Fibroblast of peridontal ligament (primary cell): Measurements from ENCODE around the gene PMEPA1.

Source experiments
- DNase-seq: peaks from one replicate; pipeline ENCODE4 v3.0.0-alpha.2; 2010; ENCODE audit errors: extremely low read depth

Gene PMEPA1

DNA sequence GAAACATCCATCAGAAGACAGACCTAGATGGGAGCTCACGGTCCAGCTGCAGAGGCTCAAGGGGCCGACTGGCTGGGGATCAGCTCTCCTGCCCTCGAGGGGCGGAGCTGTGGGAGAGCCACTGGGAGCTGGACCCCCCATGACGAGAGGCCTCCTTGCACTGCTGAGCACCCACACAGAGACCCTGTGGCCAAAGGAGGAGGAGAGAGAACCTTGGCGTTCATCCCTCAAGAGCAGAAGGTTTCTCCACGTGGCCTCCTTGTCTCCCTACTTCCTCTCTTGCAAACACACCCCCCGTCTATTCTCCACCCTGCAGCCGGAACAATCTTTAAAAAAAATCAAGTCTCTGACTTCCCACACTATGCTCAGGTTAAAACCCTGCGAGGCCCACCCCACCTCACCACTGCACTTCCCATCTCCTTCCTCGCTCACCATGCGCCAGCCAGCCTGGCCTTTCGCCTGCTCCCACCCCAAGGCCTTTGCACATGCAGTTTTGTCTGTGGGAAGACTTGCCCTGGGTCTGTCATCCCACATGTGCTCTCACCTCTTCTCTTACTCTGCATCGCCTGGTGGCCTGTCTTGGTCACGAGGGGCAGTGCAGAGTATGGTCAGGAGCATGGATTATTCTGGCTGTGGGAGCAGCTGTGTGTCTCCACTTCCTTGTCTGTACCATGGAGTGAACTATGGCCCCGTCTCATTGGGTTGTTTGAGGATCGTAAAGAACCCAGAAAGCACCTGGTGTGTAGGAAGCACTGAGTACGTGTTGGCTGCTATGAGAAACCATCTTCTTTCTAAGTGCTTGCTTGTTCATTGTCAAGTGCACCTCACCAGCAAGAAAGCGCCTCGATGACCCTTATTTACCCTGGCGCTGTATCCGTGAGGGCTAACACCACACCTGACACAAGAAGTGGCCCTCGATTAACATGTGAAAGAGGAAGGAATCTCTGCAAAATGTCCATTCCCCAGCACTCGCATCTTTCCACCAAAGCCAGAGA, 32.9 kb downstream of the PMEPA1 start:
- no peak for DNase-seq

DNA sequence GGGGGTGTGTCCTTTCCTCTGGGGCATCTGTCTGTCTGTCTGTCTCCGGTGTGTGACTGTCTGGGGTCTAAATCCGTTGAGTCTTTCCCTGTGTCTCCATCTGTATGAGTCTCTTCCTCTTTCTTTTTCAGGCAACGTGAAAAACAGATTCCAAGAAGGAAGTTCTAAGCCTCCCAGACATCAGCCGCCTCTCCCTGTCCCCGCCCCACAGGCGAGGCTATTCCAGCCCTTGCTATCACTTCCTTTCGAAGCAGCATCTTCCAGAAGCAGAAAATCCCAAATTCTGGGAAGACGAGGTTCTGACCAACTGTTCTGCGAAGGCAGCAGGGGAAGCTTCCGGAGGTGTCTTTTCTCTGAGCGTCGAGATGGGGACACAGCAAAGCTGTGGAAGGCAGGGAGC, 34.0 kb downstream of the PMEPA1 start:
- no peak for DNase-seq

DNA sequence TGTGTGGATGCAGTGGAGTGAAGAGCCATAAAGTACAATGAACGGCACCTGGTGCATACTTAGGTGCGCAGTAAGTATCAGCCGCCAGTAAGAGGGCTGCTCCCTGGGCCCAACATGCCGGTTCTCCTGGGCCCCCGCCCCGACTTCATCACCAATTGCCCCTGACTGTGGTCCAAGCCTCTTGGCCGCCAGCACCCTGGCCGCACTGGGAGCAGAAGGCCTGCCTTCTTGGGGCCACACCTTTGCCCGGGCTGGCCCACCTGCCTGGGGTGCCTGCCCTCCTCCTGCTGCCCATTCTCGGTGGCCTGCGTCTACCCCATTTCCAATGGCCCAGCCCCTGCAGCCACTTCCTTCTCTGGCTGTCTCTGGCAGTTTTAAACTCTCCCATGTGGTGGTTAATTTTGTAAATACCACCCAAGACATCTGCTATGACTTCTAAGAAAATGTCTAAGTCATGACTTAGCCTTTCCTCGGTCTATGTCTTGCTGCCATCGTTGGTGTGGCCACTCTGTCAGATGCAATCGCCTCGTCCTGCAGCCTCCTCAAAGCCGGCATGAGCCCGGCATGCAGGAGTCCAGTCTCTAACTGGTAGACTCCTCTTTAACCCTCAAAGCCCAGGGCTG, 36.8 kb downstream of the PMEPA1 start:
- no peak for DNase-seq

DNA sequence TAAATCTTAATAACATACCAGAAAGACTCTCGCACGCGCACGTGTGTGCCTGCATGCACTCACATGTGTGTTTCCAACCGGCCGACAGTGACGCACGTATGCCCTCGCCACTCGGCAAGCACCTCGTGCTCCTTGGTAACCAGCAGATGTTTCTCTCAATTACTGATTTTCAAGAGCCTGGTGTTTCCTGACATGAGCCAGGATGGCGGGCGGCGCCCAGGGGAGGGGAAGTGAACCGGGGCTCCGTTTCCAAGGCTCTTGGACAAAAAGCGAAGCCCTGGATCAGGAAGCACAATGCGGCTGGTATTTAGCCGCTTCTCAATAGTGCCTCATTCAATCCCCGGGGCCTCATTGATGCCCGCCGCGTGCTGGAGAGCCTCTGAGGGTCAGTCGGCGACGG, 37.7 kb downstream of the PMEPA1 start:
- DNase-seq: no peak

DNA sequence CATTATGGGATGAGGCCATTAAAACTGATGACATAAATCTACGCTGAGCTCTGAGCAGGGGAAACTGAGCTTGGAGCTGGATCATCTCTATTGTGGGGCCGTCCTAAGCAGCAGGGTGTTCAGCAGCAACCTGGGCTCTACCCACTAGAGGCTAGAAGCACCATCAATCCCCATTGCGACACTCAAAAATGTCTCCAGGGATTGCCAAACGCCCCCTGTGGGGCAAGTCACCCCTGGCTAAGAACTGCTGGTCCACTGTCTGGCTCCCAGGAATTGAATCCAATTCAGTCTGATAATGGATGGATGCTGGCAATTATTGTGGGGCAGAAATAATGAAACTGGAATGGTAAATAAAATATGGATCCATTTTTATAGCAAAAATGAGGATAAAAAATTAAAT, 38.2 kb downstream of the PMEPA1 start:
- no peak for DNase-seq

DNA sequence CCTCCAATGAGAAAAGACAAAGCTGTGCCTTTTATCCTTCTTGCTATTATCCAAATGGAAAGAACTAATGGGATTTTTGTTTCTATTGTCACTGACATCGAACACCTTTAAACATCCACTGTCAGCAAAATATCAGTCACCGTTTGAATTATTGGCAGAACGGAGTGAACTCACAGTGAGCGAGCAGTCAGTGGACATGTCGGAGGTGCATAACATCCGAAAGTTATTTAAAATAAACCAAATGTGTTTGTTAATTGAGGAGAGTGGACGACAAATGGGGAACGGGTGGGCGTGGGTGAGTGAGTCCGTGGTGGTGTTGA, 38.8 kb downstream of the PMEPA1 start:
- no peak for DNase-seq

DNA sequence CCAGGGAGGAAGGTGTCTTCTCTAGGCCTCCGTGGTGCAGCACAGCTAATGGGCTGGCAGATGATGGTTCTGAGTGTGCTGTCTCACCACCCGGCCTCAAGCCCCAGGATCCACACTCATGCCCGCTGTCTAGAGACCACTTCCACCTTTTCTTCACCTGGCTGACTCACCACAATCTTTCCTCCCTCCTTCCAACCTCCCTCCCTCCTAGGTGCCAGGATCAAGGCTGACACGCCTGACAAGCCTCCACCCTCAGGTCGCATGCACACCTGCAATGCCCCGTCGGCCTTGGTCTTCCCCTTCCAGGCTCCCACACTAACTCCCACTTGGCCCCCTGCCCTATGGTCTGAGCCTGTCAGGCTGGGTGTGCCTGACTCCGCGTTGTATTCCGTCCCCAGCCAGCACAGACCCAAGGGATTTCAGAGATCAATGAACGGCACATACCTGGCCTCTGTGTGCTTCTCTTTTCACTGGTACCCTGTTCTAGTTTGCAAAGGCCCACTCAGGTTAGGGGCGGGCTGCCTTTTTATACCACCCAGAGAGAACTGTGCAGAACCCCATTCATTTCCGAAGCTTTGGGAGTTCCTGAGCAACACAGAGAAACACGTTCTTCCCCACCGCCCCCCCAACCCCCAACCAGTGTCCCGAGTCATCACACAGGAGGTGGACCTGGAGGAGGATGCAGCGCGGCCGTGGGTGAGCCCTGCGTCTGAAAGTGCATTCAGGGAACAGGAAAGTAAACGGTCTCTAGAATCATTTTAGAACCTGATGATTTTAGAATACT, 39.3 kb downstream of the PMEPA1 start:
- DNase-seq: no peak

DNA sequence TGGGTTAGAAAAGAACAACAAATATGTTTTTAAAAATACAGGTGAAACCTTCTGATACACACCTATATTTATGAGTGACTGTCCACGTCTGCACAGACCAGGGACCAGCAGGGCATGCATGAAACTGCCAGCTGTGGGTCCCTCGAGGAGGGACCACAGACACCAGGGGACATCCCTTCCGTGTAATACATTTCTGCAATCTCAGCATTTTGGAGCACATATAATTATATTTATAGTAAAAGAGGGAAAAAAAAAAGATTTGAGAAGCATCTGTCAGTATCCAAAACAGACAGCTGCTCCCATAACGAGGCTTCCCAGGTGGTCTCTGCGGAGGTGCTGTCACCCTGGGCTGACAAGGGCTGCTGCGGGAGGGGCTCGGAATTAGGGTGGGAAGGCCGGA, 40.2 kb downstream of the PMEPA1 start:
- no peak for DNase-seq

DNA sequence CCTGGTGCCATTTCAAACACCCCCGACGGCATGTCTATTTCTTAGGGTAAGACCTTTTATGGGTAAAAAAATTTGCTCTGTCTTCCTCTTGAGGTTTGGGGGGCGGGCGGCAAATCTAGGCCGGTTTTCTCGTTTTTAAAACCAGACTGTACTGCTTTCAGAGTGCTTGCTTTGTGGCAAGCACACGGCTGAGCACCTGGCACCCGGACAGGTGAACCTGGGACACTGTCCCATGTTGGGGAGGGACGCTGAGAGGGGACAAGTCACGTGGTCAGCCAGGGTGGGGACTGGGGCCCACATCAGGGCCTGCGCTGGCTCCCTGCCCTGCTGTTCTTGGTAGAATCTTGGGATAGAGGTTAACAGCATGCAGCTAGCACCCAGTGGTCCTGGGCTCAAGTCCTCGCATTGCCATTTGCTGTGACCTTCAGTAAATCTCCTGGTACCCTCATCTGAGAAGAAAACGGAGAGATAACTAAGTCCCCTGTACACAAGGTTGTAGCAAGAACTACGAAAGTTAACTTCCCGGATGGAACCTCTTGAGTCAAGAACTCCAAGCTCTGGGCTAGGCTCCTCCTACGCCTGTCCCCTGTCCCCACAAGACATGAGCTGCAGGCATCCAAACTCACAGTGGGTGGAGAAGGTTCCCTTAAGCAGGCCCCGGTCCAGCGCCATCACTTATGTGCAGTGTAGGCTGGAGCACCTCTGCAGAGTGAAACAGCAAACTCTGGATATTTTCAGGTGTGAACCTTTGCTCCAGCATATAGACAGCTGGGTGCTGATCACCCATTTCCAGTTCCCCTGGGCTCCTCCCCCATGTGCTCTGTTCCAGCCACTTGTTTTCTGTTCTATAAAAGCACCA, 41.7 kb downstream of the PMEPA1 start:
- DNase-seq: no peak

DNA sequence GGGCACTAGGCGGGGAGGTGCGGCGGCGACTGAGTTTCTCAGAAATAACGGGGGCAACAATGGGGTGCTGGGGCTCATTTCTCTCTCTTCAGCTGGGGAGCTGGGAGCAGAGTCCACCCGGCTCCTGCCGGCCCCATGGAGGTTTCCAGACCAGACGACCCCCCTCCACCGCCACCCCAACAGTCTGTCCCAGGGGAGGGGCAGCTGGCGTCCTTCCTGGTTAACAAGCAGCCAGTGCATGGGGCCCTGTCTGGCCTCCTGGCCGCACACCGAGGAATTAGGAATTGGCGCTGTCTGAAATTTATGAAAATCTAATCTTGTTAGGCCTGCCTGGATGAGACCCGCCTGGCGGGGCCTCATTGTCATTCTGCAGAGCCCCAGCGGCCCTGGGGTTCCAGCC, 42.4 kb downstream of the PMEPA1 start:
- no peak for DNase-seq

DNA sequence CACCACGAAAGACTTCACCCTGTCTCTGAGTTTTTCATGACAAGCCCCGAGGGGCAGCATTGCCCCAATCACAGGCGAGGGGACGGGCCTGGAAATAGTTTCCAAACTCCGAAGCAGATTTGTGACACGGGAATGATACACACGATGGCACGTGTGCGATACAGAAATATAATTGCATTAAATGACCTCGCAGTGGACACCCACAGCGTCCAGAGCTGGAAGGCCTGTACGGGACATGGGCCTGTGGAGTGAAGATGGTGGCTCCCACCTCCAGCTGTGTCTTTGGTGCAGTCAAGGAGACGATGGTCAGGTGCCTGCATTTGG, 43.0 kb downstream of the PMEPA1 start:
- no peak for DNase-seq

DNA sequence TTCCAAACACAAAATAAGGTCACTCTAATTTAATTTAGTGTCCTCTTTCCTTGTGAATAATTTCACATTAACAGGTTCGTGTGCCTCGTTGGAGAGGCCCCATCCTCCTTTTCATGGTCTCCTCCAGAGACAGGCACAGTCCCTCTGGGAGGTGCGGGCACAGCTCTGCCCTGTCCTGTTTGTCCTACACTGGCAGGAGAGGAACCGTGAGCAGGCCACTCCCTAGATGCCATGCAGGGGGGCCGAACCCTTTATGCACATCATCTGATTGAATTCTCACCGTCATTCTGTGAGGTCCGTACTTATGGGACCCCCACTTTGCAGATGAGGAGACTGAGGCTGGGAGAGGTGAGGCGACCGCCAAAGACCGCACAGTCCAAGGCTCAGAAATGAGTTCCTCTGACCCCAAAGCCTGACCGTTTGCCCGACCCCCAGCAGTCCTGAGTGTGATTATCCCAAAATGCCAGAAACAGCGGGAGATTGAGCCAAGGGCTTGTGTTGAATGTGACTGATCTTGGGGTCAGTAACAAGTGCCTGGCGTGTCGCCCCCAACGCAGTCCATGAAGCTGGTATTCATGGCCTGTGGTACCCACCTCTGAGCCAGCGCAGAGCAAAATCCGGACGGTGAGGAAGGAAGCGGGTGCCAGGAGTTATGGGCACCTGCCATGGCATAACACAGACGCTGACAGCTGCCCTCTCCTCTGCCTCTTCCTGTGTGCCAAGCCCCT, 43.5 kb downstream of the PMEPA1 start:
- DNase-seq: no peak

DNA sequence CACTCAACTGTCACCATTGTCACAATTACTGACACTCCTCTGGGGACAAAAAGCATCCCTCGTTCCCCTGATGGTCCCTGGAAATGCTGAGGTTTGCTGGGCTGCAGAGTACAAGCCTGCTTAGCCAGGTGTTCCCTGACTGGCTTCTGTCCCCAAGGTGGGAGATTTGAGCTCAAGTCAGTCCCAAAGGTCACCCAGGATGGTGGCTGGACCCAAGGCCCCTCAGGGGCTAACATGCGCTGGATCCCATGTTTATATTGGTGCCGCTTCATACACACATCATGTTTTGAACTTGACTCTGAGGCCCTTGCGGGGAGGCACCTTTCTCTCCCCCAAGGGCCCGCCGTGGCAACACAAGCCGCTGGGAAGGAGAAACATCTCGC, 44.2 kb downstream of the PMEPA1 start:
- DNase-seq: no peak

DNA sequence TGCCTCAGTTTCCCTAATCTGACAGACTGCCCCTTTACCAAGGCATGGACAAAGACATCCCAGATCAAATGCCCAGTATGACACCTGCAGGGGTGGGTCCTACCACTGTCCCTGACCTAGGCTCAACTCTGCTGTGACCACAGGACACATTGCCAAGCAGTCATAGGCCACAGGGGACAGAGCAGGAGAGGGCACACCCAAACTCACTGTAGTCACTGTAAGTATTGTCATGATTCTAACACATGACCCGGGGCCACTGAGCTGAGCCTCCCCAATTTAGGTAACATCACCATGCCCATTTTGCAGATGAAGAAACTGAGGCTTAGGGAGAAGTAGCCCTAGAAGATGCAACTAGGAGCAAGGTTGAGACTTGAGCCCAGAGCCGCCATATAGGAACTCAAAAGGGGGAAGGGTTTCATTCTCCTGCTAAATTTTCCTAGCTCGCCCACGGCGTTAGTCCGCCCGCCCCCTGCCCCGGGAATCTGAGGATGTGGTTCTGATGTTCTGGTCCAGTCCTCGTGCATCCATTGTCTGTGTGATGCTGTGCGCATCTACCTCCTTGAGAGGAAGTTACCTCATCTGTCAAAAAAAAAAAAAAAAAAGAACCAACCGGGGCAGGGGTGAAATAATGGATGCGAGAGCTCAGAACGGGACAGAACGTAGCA, 44.8 kb downstream of the PMEPA1 start:
- DNase-seq: no peak

DNA sequence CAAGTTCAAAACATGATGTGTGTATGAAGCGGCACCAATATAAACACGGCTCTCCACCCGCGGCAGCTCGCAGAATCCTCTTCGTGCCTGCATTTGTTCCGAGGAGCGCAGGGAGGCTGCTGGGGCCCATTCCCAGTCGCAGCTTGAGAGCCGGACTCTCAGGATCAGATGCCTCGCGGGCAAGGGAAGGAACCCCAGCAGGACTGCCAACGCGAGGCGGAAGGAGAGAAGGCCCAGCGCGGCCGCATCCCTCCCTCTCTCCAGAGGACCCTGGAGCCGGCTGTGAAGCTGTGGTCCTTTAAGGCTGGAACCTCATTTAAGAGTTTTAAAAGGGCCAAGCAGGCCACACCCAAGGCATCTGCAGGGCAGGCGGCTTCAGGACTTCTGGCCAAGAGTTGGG, 45.3 kb downstream of the PMEPA1 start:
- no peak for DNase-seq

DNA sequence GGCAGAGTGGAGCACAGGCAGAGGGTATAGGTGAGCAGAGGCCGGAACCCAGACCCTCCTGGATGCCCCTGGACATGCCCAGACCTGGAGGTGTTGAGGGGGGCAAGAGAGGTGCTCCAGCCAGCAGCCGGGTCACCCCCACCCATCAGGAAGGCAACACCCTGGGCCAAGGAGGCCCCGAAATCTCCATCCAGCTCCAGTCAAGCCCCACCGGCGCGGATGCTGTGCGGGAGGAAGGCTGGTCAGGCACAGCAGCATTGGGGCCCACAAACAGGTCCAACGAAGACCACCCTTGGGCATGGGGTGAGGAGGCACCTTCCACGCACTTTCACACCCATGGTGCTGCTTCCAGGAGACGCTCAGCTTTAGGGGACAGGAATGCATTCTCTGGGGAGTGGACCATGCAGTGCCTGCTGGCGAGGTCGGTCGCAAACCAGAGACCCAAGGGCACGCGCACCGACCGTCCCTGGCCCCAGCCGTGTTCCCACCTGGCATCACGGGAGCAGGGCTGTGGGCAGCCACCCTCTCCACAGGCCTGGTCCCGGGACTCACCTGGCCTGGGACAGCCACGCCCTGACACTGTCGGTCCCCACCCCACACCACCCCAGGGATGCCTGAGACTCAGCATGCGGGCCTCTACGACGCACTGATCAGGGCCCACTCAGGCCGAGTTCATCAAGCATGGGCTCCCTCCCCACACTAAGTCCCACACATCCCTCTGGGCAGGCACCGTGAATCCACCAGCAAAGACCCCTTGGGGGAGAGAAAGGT, 45.9 kb downstream of the PMEPA1 start:
- DNase-seq: no peak

DNA sequence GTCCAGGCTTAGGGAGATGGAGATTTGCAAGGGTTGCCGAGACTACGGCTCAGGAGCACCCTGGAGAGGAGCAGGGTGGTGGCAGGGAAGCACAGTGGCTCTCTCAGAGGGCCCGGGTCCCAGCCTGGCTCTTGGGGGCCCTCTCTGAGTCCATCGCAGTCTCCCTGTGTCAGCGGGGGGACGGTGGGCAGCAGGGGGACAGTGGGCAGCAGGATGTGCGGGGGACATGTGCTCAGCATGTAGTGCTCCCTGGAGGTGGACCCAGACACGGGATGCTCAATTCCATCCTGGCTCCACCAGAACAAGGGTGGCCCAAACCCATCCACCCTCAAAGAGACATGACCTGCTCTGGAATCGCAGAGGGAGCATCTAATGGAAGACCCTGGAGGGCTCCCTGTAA, 46.6 kb downstream of the PMEPA1 start:
- DNase-seq: no peak

DNA sequence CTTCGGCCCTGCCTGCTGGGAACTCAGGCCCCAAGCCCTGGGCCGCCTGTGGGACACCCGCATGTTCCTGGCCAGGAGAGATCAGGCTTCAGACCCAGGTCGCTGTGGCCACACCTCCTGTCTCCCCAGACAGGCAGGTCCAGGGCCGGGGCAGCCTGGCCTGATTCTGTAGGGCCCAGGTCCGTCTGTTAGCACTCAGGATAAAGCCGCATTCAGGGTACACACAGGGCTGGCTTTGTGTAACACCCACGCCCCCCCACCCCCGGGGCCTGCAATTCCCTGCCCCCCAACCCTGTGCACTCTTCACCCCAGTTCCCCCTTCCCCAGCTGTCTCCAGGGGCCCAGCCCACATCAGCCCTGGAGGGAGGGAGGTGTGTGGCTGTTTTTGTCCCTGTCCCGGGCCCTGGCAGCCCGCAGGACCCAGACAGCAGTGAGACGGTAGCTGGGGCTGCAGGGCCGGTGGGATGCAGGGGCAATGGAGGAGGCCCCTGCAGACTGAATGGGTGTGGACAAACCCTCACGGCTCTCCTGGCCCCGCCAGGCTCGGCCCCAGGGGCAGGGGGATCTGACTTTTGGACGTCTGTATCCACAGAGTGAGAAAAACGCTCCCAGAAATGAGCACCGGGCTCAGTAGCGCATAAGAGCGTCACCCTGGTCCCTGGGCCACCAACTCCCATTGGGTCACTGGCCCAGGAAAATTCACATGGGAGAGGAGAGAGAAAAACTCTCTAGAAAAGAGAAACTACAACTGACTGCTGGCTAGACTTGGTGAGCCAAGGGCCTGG, 47.2 kb downstream of the PMEPA1 start:
- DNase-seq: no peak
